AG08396 (cell line): Measurements from ENCODE around the gene GLG1.
"Not testable (repeated sequence)": the region's sequence is repeated elsewhere in the genome, so short reads cannot be mapped to it uniquely, and the experiment has no call there.

Source experiments
- DNase-seq: peaks from one replicate; pipeline ENCODE4 v3.0.0; 2012; ENCODE audit warnings: low spot score, mixed read lengths

Gene GLG1

GRCh38 chr16:74409185-74409981 lies 197.5 kb downstream of the GLG1 start:
- DNase-seq = not testable (repeated sequence)

GRCh38 chr16:74407362-74407705 lies 199.6 kb downstream of the GLG1 start:
- not testable (repeated sequence) for DNase-seq

GRCh38 chr16:74406600-74407361 lies 200.1 kb downstream of the GLG1 start:
- DNase-seq = not testable (repeated sequence)

GRCh38 chr16:74404148-74404933 lies 202.6 kb downstream of the GLG1 start:
- DNase-seq = not testable (repeated sequence)

GRCh38 chr16:74400238-74400637 lies 206.7 kb downstream of the GLG1 start:
- not testable (repeated sequence) for DNase-seq

GRCh38 chr16:74398212-74398895 lies 208.6 kb downstream of the GLG1 start:
- not testable (repeated sequence) for DNase-seq
